GM13976 (cell line): ENCODE results near the gene ALB.

ENCODE experiments used
- DNase-seq: peaks from one replicate; pipeline ENCODE4 v3.0.0; 2012; ENCODE audit warnings: low spot score
- in situ Hi-C: fragments of 300-500 bp; cut with MboI; formaldehyde crosslinking; loops from one replicate; pipeline ENCODE4 v1.12.0; 2022; ENCODE audit warnings: low sequenced_read_pairs, mixed read lengths, inconsistent platforms; ENCODE audit not compliant: unreplicated experiment
- TF ChIP-seq, protein P1 (sequence below): IDR thresholded peaks from 2 replicates; pipeline ENCODE4 v1.5.1; 2012; ENCODE audit warnings: borderline replicate concordance, mild to moderate bottlenecking; ENCODE audit not compliant: insufficient read depth; ENCODE audit errors: extremely low read depth, missing control alignments, control extremely low read depth

The ALB gene

DNA sequence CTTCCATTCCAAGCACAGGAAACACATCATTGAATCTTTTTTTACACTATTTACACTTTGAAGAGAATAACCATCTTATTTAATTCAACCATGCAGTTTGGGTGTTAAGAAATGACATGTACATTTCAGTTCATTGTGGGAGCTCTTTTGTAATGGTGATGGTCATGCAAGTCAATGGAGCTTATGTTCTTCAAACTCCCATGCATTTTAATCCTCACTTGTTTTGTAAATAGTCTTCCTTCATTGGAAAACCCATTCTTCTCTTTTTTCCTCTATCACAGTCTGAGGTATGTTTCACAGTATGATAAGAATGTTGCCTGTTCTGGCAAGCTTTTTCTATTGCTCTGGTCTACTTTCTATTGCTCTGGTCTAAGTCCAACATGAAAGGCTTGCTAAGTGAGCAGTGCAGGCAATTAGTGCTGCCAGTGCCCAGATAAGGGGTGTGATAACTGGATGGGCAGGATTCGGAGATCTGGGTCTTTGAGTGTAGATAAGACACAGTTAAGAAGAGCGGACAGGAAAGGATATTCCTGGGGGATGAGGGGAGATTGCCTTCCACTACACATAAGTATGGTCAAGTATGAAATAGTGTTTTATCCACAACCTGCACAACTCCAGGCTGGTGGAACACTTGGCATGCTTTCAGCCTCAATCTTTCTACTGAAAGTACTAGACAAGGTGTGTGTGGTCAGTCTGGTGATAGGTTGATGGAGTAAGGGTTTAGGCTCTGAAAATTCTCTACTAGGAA lies 49.0 kb downstream of the ALB start:
- TF ChIP-seq, protein P1, sequence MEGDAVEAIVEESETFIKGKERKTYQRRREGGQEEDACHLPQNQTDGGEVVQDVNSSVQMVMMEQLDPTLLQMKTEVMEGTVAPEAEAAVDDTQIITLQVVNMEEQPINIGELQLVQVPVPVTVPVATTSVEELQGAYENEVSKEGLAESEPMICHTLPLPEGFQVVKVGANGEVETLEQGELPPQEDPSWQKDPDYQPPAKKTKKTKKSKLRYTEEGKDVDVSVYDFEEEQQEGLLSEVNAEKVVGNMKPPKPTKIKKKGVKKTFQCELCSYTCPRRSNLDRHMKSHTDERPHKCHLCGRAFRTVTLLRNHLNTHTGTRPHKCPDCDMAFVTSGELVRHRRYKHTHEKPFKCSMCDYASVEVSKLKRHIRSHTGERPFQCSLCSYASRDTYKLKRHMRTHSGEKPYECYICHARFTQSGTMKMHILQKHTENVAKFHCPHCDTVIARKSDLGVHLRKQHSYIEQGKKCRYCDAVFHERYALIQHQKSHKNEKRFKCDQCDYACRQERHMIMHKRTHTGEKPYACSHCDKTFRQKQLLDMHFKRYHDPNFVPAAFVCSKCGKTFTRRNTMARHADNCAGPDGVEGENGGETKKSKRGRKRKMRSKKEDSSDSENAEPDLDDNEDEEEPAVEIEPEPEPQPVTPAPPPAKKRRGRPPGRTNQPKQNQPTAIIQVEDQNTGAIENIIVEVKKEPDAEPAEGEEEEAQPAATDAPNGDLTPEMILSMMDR, result no peak
- DNase-seq, result no peak
- in situ Hi-C loops, result no loop called here

DNA sequence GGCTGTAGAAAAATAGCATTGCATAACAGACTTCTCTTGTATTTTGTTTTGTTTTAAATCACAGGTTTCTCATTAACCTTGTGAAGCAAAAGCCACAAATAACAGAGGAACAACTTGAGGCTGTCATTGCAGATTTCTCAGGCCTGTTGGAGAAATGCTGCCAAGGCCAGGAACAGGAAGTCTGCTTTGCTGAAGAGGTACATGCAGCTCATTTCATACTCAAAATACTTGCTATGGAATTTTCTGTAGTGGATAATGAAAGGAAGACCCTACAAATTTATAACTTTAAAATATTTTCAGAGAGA lies 49.6 kb downstream of the ALB start:
- TF ChIP-seq, protein P1, result no peak
- in situ Hi-C loops, result no loop called here

DNA sequence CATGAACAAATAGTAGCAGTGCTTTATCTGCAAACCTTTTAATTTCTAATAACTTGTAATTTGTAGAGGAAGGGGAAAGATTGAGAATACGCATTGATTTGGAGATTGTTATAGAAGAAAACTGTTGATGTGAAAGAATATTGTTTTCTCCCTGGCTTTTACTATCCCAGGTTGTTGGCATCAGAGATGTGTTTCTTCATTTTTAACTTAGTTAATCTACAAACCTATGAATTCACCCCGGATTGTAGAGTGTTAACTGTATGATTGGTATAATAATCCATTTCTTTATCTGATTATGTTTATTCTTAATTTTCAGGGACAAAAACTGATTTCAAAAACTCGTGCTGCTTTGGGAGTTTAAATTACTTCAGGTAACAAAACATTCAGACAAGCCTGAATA lies 50.8 kb downstream of the ALB start:
- in situ Hi-C loops, result no loop called here
- TF ChIP-seq, protein P1, result no peak
- no peak for DNase-seq

More for the DNA sequence above, 49.6 kb downstream of the ALB start:
- DNase-seq, result no peak

DNA sequence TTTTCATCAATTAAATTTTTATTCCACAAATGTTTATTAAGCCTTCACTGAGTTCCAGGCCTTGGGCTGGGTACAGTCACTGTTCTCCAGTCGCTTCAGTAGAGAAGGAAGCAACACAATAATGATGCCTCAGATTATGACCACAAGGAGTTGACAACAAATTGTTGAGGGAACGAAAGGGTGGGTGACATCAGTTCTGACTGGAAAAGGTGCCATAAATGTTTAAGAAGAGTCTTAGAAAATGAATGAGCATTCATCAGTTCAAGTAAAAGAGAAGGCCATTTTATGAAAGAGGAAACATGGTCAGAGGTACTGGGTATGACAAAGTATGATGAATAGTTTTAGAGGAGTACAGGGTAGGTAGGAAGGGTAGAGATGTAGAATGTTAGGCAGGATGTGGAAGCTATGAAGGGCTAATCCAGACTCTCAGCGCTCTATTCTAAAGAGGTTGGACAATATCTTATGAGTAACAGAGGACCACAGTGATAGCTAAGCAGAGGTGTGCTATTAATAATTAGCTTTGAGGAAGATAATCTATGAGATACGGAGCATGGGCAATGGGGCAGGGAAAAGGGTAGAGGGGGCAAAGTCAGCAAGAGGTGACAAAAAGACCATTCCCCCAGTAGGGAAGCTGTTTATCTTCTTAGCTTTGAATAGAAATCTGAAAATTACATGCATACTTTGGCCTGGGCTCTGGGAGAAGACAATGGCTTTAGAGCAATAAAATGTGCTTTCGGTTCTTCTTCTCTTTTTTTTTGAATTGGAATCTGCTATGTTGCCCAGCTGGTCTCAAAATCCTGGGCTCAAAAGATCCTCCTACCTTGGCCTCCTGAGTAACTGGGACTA lies 52.3 kb downstream of the ALB start:
- in situ Hi-C loops, result no loop called here
- TF ChIP-seq, protein P1, result no peak
- DNase-seq, result no peak

DNA sequence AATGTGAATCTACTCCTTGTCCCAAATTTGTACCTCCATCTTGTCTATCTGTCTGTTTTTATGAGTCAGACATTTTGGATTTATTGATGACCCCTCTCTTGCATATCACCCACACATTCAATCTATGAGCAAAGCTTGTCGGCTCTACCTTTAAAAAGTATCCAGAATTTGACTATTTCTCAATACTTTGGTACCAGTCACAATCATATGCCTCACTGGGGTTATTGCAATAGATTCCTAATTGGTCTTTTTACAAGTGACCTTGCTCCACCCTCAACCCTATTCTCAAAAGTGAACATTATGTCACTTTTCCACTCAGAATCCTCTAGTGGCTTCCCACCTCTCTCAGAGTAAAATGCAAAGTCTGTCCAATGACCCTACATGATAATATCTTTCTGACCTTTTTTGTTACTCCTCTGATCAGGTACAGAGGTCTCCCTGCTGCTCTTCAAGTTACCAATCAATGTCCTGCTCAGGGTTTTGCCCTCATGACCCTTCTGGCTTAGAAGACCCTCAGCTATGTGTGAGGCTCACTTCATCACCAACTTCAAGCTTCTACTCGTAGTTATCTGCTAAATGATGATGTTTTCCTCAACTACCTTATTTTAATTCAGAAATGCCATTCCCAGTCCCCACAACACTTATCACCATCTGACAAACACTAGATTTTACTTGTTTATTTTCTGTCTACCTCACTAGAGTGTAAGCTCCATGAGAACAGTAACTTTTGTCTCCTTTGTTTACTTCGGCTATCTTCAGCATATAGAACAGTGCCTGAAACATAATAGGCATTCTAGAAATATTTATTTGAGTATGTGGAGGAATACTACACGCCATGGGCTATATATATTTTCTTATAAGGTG lies 54.3 kb downstream of the ALB start:
- in situ Hi-C loops, result no loop called here
- no peak for DNase-seq
- TF ChIP-seq, protein P1, result no peak

DNA sequence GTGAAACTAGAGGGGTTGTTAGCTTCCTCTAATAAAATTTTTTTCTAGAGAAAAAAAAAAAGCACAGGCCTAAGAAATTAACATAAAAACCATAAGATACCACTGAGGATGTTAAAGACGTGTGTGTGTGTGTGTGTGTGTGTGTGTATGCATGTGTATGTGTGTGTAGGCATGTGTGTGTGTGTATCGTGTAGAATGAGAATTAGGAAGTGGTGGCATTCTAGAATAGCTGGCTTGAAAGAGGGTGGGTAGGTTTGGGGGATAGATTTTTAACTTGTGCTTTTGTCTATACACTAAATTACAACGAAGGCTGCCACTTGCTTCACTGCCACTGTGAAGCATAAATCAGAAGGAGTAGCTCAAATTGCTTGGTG lies 54.9 kb downstream of the ALB start:
- DNase-seq, result no peak
- TF ChIP-seq, protein P1, result no peak
- in situ Hi-C loops, result no loop called here
